ENCODE measurements around the gene KRT13.

GRCh38 chr17:41466988-41467387, 38.4 kb downstream of the KRT13 start, which contains the start of gene KRT32:
- TF ChIP-seq POLR2AphosphoS5 (IDR thresholded peaks at IDR 0.05), result no peak
- TF ChIP-seq CTCF (IDR thresholded peaks at IDR 0.05), result no peak

Data from breast epithelium (tissue), 3 donors.